Epithelial cell of esophagus (primary cell): Measurements from ENCODE around the gene LLGL1.

Source experiments
- DNase-seq: peaks from one replicate; pipeline ENCODE4 v3.0.0; 2010; ENCODE audit warnings: low read depth
- H3K4me3 ChIP-seq: 2 replicates; pipeline ENCODE4 v1.5.1; 2011; ENCODE audit warnings: mild to moderate bottlenecking, low read length, control low read depth
- TF ChIP-seq, protein P1 (sequence below): IDR thresholded peaks from 2 replicates; pipeline ENCODE4 v1.5.1; 2011; ENCODE audit warnings: low read depth, mild to moderate bottlenecking, low read length, control low read depth, inconsistent platforms; ENCODE audit not compliant: insufficient read depth; ENCODE audit errors: missing control alignments

LLGL1 gene

DNA sequence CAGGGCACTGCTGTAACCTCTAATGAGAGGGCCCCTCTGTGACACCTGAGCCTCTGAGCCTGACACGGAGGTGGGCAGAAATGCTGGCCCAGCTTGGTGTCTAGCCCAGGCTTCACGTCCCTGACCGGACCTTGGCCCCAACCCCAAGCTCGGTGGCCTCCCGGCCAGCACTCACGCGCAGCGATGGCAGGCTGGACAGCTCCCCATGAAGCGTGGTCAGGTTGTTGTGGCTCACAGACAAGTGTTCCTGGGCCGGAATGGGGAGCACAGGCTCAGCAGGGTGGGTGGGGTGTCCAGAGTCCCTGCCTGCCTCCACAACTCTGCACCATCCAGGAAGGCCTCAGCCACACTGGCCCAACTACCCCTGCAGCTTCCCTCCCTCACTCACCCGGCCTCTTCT lies 30.9 kb downstream of the LLGL1 start:
- DNase-seq, result no peak
- H3K4me3 ChIP-seq, result no peak overlapping the region
- TF ChIP-seq, protein P1, sequence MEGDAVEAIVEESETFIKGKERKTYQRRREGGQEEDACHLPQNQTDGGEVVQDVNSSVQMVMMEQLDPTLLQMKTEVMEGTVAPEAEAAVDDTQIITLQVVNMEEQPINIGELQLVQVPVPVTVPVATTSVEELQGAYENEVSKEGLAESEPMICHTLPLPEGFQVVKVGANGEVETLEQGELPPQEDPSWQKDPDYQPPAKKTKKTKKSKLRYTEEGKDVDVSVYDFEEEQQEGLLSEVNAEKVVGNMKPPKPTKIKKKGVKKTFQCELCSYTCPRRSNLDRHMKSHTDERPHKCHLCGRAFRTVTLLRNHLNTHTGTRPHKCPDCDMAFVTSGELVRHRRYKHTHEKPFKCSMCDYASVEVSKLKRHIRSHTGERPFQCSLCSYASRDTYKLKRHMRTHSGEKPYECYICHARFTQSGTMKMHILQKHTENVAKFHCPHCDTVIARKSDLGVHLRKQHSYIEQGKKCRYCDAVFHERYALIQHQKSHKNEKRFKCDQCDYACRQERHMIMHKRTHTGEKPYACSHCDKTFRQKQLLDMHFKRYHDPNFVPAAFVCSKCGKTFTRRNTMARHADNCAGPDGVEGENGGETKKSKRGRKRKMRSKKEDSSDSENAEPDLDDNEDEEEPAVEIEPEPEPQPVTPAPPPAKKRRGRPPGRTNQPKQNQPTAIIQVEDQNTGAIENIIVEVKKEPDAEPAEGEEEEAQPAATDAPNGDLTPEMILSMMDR, result no peak

DNA sequence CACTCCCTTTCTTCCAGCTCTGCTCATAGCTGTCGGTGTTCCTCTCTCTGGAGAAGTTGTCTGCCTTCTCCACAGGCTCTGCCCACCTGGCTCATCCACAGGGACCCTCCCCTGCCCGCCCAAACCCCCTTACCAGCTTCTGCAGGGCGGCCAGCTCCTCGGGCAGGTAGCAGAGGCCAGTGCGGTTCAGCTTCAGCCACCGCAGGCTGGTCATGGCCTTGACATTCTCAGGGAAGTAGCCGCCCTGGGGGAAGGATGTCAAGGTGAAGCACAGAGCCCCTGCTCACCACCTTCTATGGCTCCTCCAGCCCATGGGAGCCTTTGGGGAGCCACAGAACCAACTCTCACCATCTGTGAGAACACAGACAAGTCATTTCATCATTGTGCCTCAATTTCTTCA lies 31.3 kb downstream of the LLGL1 start:
- H3K4me3 ChIP-seq, result peak overlapping the region; percentile 76
- TF ChIP-seq, protein P1, result no peak
- DNase-seq, result no peak

DNA sequence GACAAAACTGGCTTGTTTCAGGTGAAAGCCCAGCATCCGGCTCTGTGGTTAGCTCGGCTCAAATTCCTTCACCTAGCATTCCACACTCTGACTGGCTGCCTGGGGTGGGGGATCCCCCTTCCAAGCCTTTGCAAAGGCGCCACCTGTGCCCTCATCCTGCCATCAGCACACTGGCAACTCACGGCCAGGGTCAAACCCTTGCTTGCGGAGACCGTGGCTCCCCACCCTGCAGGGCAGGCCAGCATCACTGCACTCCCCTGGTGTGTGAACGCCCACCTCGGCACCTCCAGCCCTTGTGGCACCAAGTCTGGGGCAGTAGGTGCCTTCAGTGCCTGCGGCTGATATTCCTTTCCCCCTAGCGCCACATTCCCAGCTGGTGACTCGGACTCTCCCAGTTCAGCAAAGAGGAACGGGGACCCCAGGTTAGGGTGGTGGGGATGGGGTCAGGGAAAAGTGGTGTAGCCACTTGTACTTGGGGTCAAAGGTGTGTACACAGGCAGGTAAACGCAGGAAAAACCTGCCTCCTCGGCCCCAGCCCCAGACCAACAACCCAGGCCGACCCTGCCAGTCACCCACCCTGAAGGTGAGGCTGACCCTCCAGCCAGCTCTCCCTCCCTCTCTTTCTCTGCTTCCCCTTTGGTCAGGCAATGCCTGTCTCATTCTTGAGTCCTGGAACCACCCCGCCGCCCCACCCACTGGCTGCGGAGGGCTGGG lies 32.0 kb downstream of the LLGL1 start:
- DNase-seq, result peak; percentile 75
- TF ChIP-seq, protein P1, result no peak
- H3K4me3 ChIP-seq, result peak overlapping the region; percentile 76

DNA sequence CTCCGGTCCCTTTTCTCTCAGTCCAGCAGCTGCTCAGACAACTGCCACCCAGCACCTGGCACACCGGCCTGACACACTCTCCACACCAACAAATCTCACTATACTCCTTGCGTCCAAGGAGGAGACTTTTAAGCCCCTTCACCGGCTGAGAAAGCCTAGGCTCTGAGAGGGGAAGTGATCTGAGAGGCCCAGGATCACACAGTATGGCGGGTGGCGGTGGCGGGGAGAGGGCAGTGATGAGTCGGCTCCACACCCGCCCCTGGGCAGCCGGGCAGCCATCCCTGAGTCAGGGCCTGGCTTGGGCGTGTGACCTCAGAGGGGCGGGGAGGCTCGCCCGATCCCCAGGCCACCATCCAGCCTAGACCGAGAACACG lies 32.5 kb downstream of the LLGL1 start:
- peak; percentile 62 for DNase-seq
- peak overlapping the region; percentile 76 for H3K4me3 ChIP-seq
- TF ChIP-seq, protein P1, result peak; percentile 6

DNA sequence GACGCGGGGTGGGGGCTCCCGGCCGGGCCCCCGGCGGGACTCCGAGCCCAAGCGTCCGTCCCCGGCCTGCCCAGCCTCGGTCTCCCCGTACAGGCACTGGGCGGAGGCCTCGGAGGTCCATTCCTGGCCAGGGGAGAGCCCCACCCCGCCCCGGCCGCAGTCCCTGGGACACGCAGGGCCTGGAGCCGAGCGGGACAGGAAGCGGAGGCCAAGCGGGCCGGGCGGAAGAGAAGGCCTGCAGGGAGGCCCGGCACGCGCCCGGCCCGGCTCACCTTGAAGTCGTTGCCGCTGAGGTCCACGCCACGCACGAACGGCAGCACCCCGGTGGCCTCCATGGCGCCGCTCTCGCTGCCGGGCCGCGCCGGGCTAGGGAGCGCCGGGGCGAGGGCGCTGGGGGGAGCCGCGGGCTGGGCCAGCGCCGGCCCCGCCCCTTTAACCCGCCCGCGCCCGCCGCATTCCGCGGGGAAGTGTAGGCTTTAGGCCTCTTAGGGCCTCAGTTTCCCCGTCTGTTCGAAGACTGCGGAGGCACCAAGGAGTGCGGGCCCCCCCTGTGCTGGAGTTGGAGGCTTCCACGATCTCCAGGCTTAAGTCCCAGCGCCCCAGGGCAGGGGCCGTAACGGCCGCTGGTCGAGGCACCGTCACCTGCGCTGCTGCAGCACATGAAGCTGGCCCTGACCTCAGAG lies 33.1 kb downstream of the LLGL1 start, which contains the start of gene FLII:
TSS of gene FLII (minus strand) at position 383 of the 683 bp plus-strand sequence. CDS start at position 335, 48 bp downstream.
- H3K4me3 ChIP-seq, result peak within 1 kb of the TSS; percentile 76
- DNase-seq, result peak; percentile 38
- TF ChIP-seq, protein P1, result no peak

DNA sequence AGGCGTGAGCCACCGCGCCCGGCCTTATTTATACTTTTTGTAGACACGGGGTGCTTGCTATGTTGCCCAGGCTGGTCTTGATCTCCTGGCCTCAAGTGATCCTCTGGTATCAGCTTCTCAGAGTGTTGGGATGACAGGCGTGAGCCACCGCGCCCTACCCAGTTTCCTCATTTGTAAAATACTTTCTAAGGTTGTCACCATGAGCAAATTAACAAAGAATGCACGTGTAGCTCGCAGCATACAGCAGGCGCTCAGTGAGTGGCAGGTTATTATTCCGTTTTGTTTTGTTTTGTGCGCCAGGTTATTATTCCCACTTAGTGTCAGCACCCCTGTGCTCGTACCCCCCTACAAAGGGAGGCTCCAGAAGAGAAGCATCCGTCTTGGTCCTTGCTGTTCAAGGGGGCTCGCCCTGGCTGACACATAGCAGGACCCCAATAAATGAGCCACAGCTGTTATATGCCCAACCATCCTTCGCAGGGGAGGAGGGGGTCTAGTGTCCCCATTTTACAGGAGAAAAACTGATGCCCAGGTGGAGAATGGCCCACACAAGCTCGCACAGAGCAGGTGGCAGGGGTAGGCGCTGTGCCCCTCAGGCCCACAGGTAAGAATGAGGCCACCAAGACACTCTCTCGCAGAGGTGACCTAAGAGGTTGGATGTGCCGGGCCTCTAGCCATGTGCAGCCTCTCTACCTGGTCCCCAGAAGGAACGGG lies 34.3 kb downstream of the LLGL1 start:
- DNase-seq, result peak; percentile 96
- TF ChIP-seq, protein P1, result no peak
- H3K4me3 ChIP-seq, result peak overlapping the region; percentile 95
